H1 (cell line): ENCODE results near the gene CXCL6. TPM values are rescaled to one million over a fixed set of nuclear protein-coding genes. Genes with fewer than 3 reads are reported as not detected.

Source experiments
- CREB1 ChIP-seq: IDR thresholded peaks from 2 replicates; pipeline ENCODE4 v1.6.1; 2012; ENCODE audit warnings: inconsistent platforms
- EGR1 ChIP-seq: IDR thresholded peaks from 2 replicates; pipeline ENCODE4 v1.6.1; 2011; ENCODE audit warnings: low read depth, low read length, borderline replicate concordance
- KDM4A ChIP-seq: IDR thresholded peaks from one replicate; pipeline ENCODE4 v1.7.1; 2012; ENCODE audit warnings: low read depth, mild to moderate bottlenecking, moderate library complexity, low read length, inconsistent platforms; ENCODE audit not compliant: severe bottlenecking
- SP1 ChIP-seq: IDR thresholded peaks from 2 replicates; pipeline ENCODE4 v1.6.1; 2011; ENCODE audit warnings: low read depth, low read length
- TBP ChIP-seq: IDR thresholded peaks from 2 replicates; pipeline ENCODE4 v1.6.1; 2011; ENCODE audit warnings: low read depth, low read length, improper control_type of control experiment
- polyA plus RNA-seq, 7 experiments: library from polyadenylated mRNA; depleted of rRNA in 3 of 7; stranded (reverse) in 5 of 7; unstranded in 2 of 7; fragments of >200 nt in 5 of 7; fragments of 200-250 nt in 2 of 7; gene quantifications; 1 replicate in 5 of 7; 2 replicates in 1 of 7; 4 replicates in 1 of 7; pipeline versions ENCODE4 v1.2.1 to v1.2.3, GENCODE V29; 2011 to 2013; ENCODE audit warnings: missing spikeins in 2 of 7, mixed read lengths in 2 of 7
- total RNA-seq: library from RNA; stranded (reverse); fragmentation: NEBNext Ultra II Directional; extraction: Animal tissue kit (Norgen Biotek cat#: 25700); gene quantifications from 2 replicates; pipeline ENCODE4 v1.2.1, GENCODE V29; 2021
- TF ChIP-seq, protein P1 (sequence below), 3 experiments: IDR thresholded peaks; 1 replicate in 2 of 3; 2 replicates in 1 of 3; pipeline versions ENCODE4 v1.5.1 to v1.6.1; 2011; ENCODE audit warnings: low read length in 3 of 3, mild to moderate bottlenecking in 3 of 3, inconsistent platforms in 2 of 3, low read depth in 1 of 3, moderate library complexity in 1 of 3; ENCODE audit not compliant: insufficient read depth in 1 of 3; ENCODE audit errors: control extremely low read depth in 1 of 3

CXCL6 gene
- total and polyA plus RNA-seq, 2 of the 8 experiments (the other 6 are each of a cell fraction or from before 2014, with no cell fraction given), result 6.3 to 8.0 TPM

DNA sequence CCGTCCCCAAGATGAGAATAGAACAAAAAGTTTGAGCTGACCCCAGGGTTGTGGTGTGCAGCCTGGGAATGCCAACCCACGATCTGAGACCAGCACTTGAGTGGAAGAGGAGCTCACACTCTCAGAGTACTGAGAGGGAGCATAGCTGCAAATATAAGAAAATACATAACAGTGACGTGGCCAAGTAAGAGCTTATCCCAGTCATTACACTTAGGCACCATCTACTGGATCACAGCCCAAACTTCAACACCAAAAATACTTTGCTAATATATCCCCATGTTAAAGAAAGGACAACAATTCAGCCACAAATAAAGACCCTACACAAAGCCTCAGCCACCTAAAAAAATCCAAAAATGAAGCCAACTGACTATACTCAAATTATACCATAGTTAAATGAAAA lies 33.3 kb upstream of the CXCL6 start (continued):
- TF ChIP-seq, protein P1, sequence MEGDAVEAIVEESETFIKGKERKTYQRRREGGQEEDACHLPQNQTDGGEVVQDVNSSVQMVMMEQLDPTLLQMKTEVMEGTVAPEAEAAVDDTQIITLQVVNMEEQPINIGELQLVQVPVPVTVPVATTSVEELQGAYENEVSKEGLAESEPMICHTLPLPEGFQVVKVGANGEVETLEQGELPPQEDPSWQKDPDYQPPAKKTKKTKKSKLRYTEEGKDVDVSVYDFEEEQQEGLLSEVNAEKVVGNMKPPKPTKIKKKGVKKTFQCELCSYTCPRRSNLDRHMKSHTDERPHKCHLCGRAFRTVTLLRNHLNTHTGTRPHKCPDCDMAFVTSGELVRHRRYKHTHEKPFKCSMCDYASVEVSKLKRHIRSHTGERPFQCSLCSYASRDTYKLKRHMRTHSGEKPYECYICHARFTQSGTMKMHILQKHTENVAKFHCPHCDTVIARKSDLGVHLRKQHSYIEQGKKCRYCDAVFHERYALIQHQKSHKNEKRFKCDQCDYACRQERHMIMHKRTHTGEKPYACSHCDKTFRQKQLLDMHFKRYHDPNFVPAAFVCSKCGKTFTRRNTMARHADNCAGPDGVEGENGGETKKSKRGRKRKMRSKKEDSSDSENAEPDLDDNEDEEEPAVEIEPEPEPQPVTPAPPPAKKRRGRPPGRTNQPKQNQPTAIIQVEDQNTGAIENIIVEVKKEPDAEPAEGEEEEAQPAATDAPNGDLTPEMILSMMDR (IDR thresholded peaks at IDR 0.05; ENCODE audit: control extremely low read depth in 1 of 3, insufficient read depth in 1 of 3, low read depth in 1 of 3, low read length in 3 of 3), result no peak
- TF ChIP-seq CREB1, result no peak
- TF ChIP-seq SP1, result no peak
- TF ChIP-seq KDM4A, result no peak
- TF ChIP-seq EGR1, result no peak
- TF ChIP-seq TBP, result no peak
- TF ChIP-seq, all 59 proteins: peak for 0
